ENCODE measurements around the gene PTGDS.

The PTGDS gene

DNA sequence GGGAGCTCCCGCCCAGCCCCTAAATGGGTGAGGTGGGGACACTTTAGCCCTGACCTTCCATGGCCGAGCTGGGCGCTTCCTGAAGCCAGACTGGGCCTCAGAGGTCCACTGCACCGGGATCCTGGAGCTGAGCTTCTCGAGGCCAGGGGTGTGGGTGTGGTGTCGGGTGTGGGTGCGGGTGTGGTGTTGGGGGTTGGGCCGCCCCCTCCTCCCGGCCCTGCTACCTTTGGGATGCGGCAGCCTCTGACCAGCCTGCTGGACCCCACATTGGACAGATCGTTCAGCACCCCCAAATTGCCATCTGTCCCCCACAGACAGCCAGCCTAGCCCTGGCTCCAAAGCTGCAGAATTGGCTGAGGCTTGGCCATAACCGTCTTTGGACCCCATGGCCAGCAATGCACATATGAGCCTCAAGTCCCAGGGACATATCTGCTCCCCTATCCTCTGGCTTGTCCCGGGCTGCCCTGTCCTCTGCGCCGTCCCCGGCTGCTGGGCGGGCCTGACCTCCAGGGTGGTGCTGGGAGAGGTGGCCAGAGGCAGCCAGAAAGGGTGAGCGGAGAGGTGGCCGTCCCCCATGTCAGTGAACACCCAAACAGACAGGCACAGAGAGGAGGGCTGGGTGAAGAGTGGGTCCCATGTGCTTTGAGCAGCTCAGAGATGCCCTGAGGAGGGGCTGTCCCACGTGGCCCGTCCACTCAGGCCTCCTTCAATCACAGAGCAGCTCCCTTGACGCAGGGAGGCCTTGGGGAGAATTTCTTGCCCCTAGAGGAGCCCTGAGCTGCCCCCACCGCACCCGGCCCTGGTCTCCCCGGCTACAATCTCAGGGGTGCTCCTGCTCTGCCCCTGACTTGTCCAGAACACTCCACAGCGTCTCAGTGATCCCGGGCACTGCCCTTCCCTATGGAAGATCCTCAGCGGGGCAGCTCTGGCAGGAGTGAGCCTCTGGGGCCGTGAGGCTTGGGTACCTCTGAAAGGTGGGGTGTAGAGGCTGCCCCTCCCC lies 3.4 kb upstream of the PTGDS start:
- no peak for DNase-seq (ENCODE audit: low read depth, low spot score)

DNA sequence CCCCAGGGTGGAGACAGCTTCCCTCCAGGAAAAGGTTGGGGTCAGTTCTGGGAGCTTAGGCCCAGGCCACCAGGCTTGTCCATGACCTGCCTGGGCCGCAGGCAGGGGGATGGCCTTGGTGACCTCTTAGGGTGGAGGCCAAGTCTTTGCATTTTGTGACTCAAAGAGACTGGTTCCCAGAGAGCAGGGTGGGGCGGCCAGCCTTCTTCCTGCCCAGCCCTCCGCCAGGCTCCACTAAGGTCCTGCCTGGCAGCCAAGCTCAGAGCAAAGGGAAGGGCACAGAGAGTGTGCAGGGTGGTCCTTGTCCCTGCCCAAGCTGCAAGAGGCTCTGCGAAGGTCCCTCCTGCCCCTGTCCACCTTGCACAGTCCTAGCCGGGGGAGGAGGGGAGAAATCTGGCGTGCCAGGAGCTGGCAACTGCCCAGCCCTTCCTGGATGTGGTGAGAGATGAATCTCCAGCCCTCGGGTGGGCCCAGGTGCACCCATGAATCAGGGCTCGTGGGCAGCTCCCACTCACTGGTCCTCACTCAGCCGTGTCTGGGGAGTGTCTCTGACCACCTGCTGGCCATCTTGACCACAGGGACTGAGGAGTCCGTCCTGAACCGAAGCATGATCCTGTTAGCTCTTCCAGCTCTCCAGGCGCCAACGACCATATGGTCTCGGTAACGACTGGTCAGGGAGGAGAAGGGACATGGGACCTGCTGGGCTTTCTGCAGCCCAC lies 2.3 kb upstream of the PTGDS start:
- no peak for DNase-seq (ENCODE audit: low read depth, low spot score)

DNA sequence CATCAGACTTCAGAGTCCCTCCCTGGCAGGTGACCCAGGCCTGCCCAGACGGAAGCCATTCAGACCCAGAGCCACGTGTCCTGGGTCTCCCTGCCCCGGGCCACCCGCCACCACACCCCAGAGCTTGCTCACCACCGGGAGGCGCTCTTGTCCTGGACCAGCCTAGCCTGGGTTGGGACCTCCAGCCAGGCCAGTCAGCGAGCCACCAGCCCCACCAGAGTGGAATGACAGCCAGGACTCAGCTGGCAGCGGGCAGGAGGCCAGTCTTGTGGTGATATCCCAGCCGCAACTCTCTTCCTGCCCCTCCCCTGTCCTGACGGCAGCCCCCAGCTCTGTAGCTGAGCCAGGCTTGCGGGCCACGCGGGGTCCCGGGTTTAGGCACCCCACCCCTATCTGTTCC lies 1.7 kb upstream of the PTGDS start:
- DNase-seq (ENCODE audit: low read depth, low spot score), result no peak

DNA sequence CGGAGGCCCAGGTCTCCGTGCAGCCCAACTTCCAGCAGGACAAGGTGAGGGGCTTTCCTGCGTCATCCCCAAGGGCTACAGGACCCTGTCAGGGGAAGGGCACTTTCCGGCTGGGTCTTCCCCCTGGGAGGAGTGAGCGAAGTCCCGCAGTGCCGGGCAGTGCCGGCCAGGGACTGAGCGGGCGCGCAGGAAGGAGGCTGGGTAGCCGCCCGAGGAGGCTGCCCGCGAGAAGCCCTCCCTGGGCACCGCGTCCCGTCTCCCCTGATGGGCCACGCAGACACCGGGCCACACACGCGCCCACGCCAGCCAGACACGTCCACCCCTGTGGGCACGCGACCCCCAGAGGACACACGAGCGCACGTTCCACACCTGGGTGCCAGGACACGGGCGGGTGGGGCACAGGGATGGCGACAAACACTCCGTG lies 357 bp downstream of the PTGDS start:
- DNase-seq (ENCODE audit: low read depth, low spot score), result no peak

DNA sequence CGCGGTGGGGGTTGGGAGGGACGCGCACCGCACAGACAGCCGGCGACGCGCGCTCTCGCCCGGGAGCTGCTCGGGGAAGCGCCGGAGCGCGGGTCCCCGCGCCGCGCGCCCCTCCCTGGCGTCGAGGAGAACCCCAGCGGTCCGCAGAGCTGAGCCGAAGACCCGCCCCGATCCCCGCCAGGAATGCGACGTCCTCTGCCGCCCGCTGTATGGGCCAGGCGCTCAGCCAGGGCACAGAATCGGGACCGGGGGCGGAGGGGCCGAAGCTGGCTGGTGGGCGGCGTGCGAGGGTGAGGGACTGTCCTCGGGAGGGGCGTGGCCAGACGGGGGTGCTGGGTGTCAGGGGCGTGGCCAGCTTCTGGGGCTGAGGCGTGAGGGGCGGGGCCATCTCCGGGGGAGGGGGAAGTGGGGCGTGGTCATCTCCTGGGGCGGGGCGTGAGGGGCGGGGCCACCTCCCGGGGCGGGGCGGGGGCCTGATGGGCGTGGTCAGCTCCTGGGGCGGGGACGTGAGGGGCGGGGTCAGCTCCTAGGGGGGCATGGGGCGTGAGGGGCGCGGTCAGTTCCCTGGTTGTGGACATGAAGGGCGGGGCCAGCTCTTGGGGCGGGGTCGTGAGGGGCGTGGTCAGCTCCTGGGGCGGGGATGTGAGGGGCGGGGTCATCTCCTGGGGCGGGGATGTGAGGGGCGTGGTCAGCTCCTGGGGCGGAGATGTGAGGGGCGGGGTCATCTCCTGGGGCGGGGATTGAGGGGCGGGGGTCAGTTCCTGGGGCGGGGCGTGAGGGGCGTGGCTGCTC lies 965 bp downstream of the PTGDS start:
- DNase-seq (ENCODE audit: low read depth, low spot score), result no peak

DNA sequence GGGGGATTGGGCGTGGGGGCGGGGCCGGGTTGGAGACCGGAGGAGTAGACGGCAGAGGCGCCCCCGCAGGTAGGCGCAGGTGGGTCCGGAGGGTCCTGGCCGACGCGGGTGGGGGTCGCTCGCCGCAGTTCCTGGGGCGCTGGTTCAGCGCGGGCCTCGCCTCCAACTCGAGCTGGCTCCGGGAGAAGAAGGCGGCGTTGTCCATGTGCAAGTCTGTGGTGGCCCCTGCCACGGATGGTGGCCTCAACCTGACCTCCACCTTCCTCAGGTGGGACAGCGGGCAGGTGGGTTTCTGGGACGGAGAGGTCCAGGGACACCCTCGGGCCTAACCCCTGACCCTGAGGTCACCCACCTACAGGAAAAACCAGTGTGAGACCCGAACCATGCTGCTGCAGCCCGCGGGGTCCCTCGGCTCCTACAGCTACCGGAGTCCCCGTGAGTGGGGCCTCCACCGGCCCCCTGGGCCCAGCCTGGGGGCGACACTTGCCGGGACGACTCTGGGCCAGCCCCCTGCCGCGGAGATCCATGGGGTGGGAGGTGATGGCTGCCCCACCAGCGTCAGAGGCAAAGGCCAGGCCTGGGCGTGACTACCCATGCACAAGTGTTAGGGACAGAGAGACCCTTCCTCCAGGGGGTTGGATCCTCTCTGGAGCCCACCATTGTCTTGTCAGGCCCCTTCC lies 1.7 kb downstream of the PTGDS start:
- no peak for DNase-seq (ENCODE audit: low read depth, low spot score)

DNA sequence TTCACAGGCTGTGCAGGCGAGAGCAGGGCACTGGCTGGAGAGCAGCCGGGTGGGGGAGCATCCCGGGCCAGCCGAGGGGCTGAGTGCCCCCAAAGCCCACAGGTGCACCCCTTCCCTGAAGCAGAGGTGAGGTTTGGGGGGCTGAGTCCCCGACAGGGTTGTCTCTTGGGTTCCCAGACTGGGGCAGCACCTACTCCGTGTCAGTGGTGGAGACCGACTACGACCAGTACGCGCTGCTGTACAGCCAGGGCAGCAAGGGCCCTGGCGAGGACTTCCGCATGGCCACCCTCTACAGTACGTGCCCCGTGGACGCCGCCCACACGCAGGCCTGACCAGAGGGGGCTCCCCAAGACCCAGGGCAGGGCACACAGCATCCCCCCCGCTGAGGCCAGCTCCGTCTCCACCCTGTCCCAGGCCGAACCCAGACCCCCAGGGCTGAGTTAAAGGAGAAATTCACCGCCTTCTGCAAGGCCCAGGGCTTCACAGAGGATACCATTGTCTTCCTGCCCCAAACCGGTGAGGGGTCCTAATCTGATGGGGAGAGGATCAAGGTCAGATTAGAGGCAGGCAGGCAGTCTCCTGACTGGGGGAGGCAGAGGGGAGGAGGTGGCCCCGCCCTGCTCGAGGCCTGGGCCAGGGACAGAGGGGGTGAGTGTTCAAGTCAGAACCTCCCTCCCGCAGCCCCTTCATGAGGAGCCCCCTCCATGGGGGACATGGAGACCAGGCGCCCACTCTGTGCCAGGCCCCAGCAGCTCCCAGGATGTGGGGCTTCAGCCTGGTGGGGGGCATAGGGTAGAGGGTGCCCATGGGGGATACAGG lies 2.7 kb downstream of the PTGDS start:
- no peak for DNase-seq (ENCODE audit: low read depth, low spot score)

DNA sequence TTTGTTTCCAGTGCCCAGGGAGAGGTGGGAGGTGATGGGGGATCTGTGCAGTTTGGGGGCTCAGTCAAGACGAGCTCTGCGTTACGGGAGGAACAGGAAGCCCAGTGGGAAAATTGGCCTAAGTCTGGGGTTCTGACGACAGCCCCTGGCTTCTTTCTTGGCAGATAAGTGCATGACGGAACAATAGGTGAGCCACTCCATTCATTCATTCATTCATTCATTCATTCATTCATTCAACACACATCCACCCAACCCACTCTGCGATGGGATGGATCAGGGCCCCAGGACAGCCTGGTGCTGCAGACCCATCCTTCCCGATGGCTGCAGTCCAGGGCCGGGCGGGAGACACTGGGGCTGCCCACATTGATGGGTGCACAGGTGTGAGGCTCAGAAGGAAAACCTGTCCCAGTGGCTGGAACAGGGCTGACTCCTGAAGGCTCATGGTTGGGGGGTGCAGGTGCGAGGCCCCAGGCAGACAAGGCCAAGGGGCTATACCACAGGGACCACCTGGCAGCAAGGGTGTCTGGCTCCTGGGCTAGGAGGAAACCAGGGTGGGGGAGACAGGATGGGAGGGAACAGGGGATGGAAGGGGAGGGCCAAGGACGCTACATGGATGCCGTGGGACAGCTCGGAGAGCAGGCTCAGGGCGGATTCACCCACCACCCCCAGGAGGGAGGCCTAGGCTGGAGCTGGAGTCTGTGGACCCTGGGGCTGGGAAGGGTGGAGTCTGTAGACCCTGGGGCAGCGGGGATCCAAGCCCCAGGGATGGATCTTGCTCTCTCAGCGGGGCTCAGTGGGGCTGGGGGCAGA lies 3.6 kb downstream of the PTGDS start:
- no peak for DNase-seq (ENCODE audit: low read depth, low spot score)

DNA sequence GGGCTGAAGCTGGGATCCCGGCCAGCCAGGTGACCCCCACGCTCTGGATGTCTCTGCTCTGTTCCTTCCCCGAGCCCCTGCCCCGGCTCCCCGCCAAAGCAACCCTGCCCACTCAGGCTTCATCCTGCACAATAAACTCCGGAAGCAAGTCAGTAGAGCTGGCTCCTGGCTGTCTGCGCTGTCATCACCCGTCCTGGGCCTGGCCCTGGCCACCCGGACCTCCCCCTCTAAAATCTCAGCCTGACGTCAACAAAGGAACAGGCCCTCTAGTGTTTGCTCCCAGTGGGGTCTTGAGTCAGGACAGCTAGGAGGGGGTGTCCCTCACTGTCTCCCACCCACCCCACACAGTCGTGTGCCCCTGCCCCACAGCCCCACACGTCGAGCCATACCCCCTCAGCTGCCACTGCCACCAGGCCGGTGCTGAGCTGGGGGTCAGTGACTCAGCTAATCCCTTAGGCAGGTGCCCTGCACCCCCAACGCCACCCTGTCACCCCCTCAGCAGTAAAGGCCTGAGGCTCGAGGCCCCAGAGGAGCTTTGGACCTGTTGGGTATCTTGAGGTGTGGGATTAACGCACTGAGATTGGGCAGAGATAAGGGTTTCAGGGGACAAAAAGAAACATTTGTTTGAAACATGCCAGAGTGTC lies 4.4 kb downstream of the PTGDS start:
- DNase-seq (ENCODE audit: low read depth, low spot score), result no peak

DNA sequence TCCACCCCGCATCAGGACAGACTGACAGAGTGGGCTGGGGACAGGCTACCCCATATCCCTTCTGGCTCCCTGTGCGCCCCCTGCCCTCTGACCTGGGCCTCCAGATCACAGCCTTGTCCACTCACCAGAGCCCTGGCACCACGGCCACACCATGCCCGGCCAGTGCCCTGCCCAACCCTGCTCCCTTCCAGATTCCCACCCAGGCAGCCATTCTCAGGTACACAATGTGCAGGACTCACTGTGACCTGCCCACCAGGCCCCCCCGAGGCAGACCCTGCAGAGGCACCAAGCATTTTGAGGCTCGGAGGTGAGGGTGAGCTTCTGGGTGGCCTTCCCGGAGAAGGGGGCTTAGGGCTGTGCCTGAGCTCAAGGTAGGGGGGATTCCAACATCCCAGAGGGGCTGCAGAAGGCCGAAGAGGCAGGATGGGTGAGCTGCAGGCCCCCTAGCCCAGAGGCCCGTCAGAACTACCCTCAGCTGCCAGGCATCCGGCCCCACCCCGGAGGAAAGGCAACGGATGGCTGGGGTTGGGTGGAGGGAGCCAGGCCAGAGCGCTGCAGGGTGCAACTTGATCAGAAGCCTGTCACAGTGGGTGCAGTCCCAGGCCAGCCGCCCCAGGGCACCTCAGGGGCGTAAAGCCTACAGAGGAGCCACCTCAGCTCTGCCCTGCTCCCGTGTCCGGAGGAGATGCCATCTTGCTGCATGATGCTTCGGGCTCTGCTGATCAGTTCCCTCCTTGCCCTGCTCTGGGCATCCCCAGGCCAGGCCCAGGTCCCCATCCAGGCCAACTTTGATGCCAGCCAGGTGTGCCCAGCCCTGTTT lies 5.1 kb downstream of the PTGDS start, which contains the start of gene LCNL1:
LCNL1 (plus strand) TSS at position 762 of the 820 bp plus-strand sequence. CDS start 594 bp downstream, outside the sequence.
- DNase-seq (ENCODE audit: low read depth, low spot score), result no peak

DNA sequence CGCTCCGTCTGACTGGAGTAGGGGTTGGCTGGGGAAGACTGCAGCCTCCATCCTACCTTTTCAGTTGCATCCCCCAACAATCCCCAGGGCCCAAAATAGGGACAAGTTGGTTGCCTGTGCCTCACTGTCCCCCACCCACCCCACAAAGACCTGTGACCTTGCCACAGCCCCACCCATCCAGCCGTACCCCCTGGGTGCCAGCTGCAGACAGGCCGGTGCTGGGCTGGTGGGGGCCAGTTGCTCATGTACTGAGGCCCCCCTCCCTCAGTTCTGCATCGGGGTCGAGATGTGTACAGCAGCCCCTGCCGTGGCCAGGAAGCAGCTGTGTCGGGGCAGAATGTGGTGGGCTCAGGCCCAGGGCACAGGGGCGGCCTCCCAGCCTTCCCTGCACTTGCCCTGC lies 5.9 kb downstream of the PTGDS start:
- no peak for DNase-seq (ENCODE audit: low read depth, low spot score)

DNA sequence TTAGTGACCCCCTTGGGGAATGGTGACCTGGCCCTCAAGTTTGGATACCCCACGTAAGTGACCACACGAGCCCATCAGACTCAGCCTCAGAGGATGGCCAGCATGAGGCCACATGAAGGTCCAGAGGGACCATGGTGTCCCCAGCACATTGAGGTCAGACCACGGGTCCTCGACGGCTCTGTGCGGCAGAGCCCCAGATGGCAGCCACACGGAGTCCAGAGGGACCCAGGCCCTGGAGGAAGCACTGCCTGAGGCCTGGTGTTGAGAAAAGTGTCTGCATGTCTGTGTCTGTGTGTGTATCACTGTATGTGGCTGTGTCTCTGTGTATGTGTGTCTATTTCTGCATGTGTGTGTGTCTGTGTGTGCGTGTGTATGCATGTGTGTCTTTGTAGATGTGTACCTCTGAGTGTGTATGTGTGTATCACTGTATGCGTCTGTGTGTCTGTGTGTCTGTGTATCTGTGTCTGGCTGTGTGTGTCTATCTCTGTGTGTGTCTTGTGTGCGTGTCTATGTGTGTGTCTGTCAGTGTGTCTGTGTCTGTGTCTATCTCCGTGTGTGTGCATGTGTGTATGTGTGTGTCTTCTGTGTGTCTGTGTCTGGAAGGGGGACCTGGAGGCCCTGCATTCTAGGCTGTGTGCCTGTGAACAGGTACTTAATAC lies 6.5 kb downstream of the PTGDS start:
- no peak for DNase-seq (ENCODE audit: low read depth, low spot score)

DNA sequence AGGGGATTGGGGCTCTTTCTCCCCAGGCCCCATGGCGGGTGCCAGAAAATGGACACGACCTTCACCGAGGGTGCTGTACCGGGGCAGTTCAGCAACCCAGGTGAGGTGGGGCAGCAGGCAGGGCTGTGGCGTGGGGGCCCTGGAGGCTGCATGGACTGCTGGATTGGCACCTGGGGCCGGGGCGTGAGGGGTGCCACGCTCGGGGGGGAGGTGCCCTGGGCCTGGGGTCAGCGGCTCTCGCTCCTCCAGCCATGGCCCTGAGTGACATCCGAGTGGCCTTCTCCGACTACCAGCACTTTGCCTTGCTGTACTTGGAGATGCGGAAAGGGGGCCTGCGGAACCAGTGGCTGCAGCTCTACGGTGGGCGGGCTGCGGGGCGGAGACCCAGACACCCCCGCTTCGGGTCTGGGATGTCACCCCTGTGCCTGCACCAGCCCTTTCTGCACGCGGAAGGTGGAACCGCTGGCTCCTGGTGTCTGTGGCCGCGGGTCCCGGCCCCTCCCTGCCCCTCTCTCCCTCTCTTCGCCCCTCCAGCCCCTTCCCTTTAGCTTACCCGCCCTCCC lies 7.2 kb downstream of the PTGDS start:
- DNase-seq (ENCODE audit: low read depth, low spot score), result no peak

DNA sequence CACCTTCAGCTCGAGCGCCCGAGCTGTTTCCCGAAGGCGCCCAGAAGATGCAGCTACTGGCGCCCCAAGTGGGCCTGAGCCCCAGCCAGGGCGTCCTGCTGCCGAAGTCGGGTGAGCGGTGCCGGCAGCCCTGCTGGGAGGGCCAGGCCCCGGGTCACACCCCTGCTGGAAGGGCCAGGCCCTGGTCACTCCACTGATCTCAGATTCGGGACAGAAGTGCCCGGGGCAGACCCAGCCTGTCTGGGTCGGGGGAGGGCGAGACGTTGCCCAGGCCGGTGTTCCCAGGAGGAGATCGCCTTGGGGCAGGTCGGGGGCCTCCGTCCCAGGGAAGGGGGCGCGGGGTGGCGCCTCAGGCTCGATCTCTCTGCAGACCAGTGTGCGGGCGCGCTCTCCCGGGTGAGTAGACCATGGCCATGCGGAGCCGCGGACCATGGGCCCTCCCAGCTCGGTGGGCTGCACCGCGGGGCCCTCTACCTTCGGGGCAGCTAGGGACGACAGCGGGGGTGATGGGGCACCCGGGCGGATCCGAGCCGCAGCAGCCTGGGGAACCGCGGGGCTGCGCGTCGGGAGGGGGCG lies 7.8 kb downstream of the PTGDS start:
- no peak for DNase-seq (ENCODE audit: low read depth, low spot score)

DNA sequence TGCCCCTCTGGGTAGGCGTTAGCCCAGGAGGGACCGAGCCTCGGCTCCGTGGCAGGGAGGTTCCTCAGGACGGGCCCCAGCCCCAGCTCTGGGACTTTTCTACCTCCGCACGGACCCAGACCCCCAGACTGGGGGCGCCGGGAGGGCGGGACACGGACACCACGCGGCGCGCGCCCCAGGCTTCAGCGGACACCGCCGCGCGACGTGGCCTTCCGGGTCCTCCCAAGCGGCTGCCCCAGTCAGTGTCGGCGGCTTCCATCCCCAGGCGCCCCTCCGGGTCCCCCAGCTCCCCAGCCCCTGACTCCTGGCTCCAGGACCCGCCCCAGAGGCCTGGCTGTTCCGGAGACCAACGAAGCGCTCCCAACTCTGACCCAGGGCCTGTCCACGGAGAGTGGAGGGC lies 8.5 kb downstream of the PTGDS start:
- no peak for DNase-seq (ENCODE audit: low read depth, low spot score)

DNA sequence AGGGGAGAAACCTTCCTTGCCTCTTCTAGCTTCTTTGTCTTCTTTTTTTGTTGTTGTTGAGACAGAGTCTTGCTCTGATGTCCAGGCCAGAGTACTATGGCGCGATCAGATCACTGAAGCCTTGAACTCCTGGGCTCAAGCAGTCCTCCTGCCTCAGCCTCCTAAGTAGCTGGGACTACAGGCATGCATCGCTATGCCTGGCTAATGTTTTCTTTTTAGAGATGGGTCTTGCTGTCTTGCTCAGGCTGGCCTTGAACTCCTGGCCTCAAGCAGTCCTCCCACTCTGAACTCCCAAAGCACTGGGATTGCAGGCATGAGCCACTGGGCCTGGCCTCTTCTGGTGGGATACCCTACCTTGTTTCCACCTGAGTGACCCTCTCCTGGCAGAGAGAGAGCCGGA lies 11.6 kb downstream of the PTGDS start:
- DNase-seq (ENCODE audit: low read depth, low spot score), result no peak
